Islet precursor cell (in vitro differentiated cells): ENCODE measurements around the gene HDHD5.

Source experiments
- DNase-seq: peaks from one replicate; pipeline ENCODE4 v3.0.0-alpha.2; 2018

Gene HDHD5

DNA sequence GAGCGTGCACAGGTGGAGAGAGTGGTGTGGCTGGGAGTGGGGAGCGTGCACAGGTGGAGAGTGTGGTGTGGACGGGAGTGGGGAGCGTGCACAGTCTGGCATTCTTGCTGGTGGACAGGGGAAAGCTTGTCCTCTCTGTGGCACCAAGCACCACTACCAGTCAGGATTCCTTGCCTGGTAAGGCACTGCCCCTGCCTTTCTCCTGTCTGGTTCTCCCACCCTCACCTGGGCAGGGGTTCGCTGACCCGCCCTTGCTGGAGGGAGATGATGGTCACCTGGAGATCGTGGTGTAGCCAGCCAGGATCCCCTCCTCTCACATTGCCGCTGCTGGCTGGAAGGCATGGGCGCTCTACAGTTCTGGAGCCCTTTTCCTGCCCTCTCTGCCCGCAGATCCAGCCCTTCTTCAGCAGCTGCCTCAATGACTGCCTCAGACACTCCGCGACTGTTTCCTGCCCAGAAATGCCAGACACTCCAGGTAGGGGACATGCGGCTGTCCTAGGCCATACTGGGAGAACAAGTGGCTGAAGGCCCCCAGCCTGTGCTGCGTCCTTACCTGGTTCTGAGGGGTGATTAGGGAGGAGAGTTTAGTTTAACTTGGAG is 54.6 kb downstream of the HDHD5 start:
- DNase-seq, result no peak

DNA sequence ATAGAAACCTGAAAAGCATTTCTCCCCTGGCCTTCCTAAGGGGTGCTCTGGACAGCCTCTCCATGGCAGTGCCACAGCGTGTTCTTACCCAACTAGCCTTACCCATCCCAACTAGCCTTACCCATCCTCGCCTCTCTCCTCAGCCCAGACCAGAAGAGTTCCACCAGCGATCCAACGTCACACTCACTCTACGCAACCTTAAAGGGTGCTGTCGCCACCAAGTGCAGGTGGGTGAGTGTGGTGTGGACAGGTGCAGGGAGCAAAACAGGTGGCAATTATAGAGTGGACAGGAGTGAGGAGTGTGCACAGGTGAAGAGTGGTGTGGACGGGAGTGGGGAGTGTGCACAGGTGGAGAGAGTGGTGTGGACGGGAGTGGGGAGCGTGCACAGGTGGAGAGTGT is 55.7 kb downstream of the HDHD5 start:
- no peak for DNase-seq

DNA sequence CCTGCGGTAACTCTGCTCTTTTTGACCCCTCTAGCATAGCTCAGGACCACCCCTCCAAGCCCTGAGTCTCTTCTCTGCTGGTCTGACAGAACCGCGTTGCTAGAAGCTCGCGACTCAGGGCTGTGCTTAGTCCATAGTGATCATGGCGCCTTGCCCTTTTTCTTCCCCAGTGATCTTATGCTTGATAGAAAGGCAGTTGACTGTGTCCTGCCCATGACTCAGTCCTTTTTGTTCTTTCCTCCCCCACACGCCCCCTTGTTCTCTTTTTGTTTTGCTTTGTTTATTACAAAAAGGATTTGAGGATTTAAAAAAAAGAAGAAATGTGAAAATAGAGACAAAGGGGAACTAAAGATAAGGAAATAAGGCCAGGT is 56.8 kb downstream of the HDHD5 start:
- no peak for DNase-seq

DNA sequence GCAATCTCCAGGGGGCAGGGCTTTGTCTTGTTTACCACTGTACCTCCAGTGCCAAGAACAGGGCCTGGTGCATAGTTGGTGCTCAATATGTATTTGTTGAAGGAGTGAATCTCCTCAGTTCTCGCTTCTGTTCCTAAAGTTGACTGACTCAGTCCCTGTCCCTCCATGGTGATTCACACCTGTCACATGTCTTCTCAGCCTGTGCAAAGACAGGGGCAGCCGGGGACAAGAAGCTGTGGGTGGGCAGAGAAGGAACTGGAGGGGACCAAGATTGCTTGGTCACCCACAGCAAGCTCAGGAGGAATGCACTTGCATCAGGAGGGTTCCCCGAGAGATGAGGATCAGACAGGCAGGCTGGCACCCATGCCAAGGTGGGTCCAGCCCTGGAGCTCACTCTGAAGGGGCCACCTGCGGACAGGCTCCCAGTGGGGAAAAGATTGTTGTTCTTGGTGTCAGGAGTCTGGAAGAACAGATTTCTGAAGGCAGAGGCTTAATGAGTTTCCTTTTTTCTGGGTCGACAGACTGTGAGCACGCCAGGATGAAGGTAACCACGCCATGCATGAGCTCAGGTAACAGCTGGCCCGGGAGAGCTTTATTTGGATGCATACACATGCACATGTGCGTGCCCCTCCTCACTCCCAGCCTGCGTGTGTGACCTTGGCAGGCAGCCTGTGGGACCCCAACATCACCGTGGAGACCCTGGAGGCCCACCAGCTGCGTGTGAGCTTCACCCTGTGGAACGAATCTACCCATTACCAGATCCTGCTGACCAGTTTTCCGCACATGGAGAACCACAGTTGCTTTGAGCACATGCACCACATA is 57.4 kb downstream of the HDHD5 start:
- no peak for DNase-seq

DNA sequence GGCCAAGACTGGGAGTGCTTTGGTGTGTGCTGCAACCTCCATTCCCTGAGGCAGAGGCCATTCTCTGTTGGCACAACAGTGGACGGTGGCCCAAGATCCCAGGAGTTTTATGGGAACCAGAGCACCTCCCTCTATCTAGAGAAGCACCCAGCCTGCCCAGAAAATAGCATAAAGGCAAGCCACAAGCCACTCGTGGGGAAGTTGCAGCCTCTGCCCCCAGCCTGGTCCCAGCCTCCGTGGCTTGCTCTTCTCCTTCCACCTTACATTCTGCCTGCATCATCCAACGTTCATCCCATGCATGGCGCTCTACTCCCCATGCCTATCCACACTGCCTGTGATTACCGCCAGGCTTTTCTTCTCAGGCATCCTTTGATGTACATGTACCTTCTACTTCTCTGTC is 58.5 kb downstream of the HDHD5 start:
- DNase-seq, result no peak

DNA sequence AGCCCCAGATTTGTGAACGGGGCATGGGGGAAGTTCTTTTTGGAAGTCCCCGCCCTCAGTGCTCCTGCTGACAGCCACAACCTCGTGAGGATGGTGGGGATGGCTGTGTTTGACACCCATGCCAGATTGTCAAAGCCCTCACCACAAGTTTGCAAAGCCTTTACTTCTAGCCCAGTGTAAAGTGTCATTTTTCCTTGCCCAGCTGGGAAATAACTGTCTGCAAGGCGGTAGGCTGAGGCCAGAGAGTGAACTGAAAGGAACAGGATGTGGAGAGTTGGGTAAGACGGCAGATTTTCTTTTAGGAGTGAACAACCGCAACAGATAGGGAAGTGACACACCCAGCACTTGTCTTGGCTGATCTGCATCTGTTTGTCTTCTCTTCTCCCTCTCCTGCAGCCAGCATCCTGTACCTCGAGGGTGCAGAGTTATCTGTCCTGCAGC is 60.7 kb downstream of the HDHD5 start:
- no peak for DNase-seq

DNA sequence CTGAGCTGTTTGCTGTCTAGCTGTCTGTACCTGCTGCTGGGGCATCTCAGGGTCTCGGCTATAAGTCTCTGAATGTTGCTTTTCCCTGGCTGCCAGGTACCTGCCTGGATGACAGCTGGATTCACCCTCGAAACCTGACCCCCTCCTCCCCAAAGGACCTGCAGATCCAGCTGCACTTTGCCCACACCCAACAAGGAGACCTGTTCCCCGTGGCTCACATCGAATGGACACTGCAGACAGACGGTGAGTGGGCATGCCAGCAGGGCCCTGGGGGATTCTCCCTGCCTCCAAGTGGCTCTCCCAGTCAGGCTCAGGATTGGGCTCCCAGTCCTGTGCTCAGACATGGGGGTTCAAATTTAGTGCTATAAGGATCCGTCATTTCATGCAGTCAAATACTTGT is 61.4 kb downstream of the HDHD5 start:
- DNase-seq, result peak; percentile 44

DNA sequence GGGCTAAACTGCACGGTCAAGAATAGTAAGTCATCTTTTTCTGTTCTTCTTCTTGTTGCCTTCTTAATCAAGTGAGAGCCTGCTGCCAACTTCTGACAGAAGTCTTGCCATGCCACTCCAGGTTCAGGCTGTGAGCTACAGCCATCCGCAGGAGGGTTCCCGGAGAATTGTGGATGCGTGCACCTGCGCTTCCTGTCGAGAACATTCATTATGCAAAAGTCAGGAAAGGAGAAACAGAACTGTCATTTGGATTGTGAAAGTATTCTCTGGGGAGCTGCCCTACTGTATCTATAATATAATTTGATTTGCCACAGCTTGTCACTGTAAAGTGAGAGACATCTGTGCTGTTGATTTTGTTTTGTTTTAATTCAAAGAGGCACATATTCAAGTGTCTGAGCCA is 62.0 kb downstream of the HDHD5 start:
- no peak for DNase-seq

DNA sequence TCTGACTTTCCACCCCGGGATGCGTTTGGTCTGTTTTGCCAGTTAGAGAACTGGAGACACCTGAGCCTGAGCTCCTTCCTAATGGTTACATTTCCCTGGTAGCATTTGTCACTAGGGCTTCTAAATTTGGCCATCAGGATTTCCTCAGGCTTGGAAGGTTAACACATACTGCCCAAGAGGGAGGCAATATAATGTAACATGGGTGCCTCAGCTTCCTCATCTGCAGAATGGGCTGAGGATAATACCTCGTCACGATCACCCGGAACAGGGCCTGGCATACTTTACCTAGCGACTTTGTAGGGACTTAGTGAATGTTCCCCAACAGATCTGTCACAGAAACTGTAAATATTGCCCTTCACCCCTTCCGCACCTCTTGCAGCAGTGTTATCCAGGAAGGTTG is 63.0 kb downstream of the HDHD5 start:
- DNase-seq, result no peak

DNA sequence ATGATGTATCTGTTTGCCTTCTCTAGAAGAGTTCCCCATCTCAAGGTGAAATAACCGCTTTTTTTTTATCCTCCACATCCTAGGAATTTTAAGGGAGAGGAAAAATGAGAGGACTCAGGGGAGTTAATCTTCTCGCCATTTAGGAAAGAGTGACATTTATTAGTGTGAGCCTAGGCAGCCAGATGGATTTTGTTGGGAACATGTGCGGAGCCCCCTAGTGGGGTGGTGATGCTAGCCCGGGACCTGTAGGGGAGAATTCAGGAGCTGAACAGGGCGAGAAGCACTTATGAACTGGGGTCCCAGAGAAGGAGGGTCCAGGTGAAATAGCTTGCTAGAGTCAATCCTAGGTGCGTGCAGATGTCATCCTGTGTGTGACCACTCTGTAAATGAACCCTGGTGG is 63.5 kb downstream of the HDHD5 start:
- no peak for DNase-seq

DNA sequence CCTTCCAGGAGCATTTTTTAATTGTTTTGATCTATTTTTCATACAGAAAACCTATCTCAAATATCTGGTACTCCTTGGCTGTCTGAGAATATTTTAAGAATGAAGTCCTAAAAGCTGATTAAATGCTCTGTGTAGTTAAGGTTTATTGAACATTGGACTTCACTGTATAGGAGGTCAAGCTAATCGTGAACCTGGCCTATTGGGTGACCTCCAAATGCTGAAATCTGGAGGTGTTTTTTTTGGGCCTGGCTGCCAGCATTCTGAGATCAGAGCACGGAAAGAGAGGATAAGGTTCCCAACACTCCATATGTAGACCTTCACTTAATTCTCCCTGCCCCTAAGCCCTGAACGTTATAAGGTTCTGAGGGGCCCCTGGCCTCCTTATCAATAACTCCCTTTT is 66.0 kb downstream of the HDHD5 start:
- DNase-seq, result no peak

DNA sequence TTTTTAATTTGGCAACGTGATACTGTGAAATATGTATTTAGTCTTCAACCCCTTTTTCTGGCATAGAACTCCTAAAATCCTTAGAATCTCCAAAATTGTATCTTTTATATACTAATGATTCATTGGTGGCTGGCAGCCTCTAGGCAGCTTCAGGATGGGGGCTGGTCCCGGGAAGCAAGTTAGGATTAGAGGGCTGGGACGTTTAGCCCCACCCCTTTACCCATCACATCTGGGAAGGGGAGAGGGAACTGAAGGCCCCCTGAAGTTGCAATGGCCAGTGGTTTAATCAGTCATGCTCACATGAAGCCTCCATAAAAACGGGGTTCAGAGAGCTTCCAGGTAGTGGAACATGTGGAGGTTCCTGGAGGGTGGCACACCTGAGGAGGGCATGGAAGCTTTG is 67.2 kb downstream of the HDHD5 start:
- no peak for DNase-seq

DNA sequence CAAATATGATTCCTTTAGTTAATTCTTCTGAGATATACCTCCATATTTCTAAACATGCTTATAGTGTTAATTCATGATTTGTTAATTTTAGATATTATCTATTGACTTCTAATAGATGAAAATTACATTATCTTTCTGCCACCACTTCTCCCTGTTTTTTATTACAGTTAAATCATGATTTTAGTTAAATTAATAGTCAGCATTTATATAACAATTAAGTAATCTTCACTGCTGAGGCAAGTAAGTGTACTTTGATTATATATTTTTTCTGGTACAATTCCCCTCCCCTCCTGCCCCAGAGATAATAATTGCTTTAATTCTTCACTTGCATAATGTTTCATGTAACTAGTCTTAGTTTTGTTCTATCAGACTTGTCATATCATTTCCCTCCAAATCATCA is 68.5 kb downstream of the HDHD5 start:
- no peak for DNase-seq
